IMR-90 (cell line): ENCODE data around the gene PLB1. TPM values are rescaled to one million over a fixed set of nuclear protein-coding genes. Genes with fewer than 3 reads are reported as not detected.
A peak's percentile ranks its signal among the peaks of the same experiment; 100 is the strongest.

ENCODE experiments used
- ATAC-seq: fragments of 200-7000 bp; cut with Tn5 transposase; 2 replicates; pipeline ENCODE4 v1.9.1; 2020; ENCODE audit warnings: low read depth, mild to moderate bottlenecking, moderate library complexity
- BruUV-seq: library from RNA; stranded (reverse); fragments of 400-500 nt; replicated peaks from 2 replicates; lab custom pipeline; 2021; lab: Mats Ljungman, UMichigan
- CTCF ChIA-PET: fragments of 300-600 bp; formaldehyde crosslinking; extraction: SDS; loops from one replicate; lab custom pipeline; 2021; ENCODE audit warnings: antibody characterized with exemption; lab: Yijun Ruan, JAX
- POLR2A ChIA-PET: fragments of 300-600 bp; sonication (Branson Sonifier 250); formaldehyde crosslinking; loops from one replicate; lab custom pipeline; 2022; ENCODE audit warnings: antibody characterized with exemption; ENCODE audit not compliant: unreplicated experiment; lab: Charles Lee
- DNase-seq: peaks from one replicate; pipeline ENCODE4 v3.0.0; 2013
- H2AFZ ChIP-seq: replicated peaks from 2 replicates; pipeline ENCODE3; 2013; ENCODE audit warnings: low read length, mild to moderate bottlenecking; ENCODE audit not compliant: poor library complexity
- H2AK5ac ChIP-seq: 2 replicates; pipeline ENCODE4 v1.6.1; 2013; ENCODE audit warnings: low read depth, low read length, inconsistent platforms
- H2AK9ac ChIP-seq: replicated peaks from 2 replicates; pipeline ENCODE3; 2013; ENCODE audit warnings: mild to moderate bottlenecking, low read depth, low read length, moderate library complexity; ENCODE audit not compliant: poor library complexity
- H2BK120ac ChIP-seq: 2 replicates; pipeline ENCODE4 v1.6.1; 2013; ENCODE audit warnings: low read depth, low read length, inconsistent platforms
- H2BK15ac ChIP-seq: 3 replicates; pipeline ENCODE4 v1.6.1; 2013; ENCODE audit warnings: low read depth, low read length, inconsistent platforms
- H2BK20ac ChIP-seq: 2 replicates; pipeline ENCODE4 v1.6.1; 2013; ENCODE audit warnings: low read depth, mild to moderate bottlenecking, inconsistent platforms, low read length, moderate library complexity
- H2BK5ac ChIP-seq: 2 replicates; pipeline ENCODE4 v1.6.1; 2013; ENCODE audit warnings: mild to moderate bottlenecking, low read depth, low read length, inconsistent platforms; ENCODE audit not compliant: poor library complexity, severe bottlenecking
- H3K14ac ChIP-seq: replicated peaks from 2 replicates; pipeline ENCODE4 v1.6.1; 2013; ENCODE audit warnings: low read depth, low read length, inconsistent platforms
- H3K18ac ChIP-seq: 2 replicates; pipeline ENCODE4 v1.6.1; 2013; ENCODE audit warnings: low read depth, low read length, control low read depth
- H3K23ac ChIP-seq: 2 replicates; pipeline ENCODE4 v1.6.1; 2013; ENCODE audit warnings: low read depth, low read length, inconsistent platforms
- H3K27ac ChIP-seq: 2 replicates; pipeline ENCODE4 v1.5.1; 2013; ENCODE audit warnings: mild to moderate bottlenecking, control low read depth, low read length; ENCODE audit not compliant: insufficient read depth
- H3K27me3 ChIP-seq: 2 replicates; pipeline ENCODE4 v1.6.1; 2013; ENCODE audit warnings: low read length; ENCODE audit not compliant: control insufficient read depth, insufficient read depth
- H3K36me3 ChIP-seq: 2 replicates; pipeline ENCODE4 v1.6.1; 2013; ENCODE audit warnings: low read length, mixed read lengths; ENCODE audit not compliant: control insufficient read depth, insufficient read depth
- H3K4ac ChIP-seq: 2 replicates; pipeline ENCODE4 v1.6.1; 2013; ENCODE audit warnings: low read depth, low read length, inconsistent platforms
- H3K4me1 ChIP-seq: 2 replicates; pipeline ENCODE4 v1.6.1; 2013; ENCODE audit warnings: low read length, mixed read lengths; ENCODE audit not compliant: control insufficient read depth, insufficient read depth
- H3K4me2 ChIP-seq: 2 replicates; pipeline ENCODE4 v1.6.1; 2013; ENCODE audit warnings: low read depth, mild to moderate bottlenecking, control low read depth, low read length, moderate library complexity
- H3K4me3 ChIP-seq: 2 replicates; pipeline ENCODE4 v1.5.1; 2013; ENCODE audit warnings: low read depth, mild to moderate bottlenecking, control low read depth, low read length, moderate library complexity; ENCODE audit not compliant: insufficient read depth
- H3K56ac ChIP-seq: 2 replicates; pipeline ENCODE4 v1.6.1; 2013; ENCODE audit warnings: low read length, inconsistent platforms; ENCODE audit not compliant: insufficient read depth; ENCODE audit errors: extremely low read depth
- H3K79me1 ChIP-seq, 2 experiments: 2 replicates each; pipeline ENCODE4 v1.6.1; 2013; ENCODE audit warnings: low read length in 2 of 2, inconsistent platforms in 1 of 2, low read depth in 1 of 2
- H3K9ac ChIP-seq: 2 replicates; pipeline ENCODE4 v1.6.1; 2013; ENCODE audit warnings: low read depth, low read length, control low read depth
- H3K9me1 ChIP-seq: 2 replicates; pipeline ENCODE4 v1.6.1; 2013; ENCODE audit warnings: low read length, inconsistent platforms; ENCODE audit not compliant: insufficient read depth
- H3K9me3 ChIP-seq: 2 replicates; pipeline ENCODE4 v1.6.1; 2013; ENCODE audit warnings: low read length; ENCODE audit not compliant: control insufficient read depth, insufficient read depth
- H4K20me1 ChIP-seq: 2 replicates; pipeline ENCODE4 v1.6.1; 2013; ENCODE audit warnings: low read length, inconsistent platforms; ENCODE audit not compliant: insufficient read depth
- H4K5ac ChIP-seq: 2 replicates; pipeline ENCODE4 v1.6.1; 2013; ENCODE audit warnings: mild to moderate bottlenecking, low read depth, low read length, control low read depth
- H4K8ac ChIP-seq, 2 experiments: 2 replicates each; pipeline ENCODE4 v1.6.1; 2013; ENCODE audit warnings: low read depth in 2 of 2, low read length in 2 of 2, control low read depth in 1 of 2, inconsistent platforms in 1 of 2
- H4K91ac ChIP-seq: 2 replicates; pipeline ENCODE4 v1.6.1; 2013; ENCODE audit warnings: low read depth, low read length, inconsistent platforms; ENCODE audit not compliant: insufficient read depth
- CEBPB ChIP-seq: IDR thresholded peaks from 2 replicates; pipeline ENCODE4 v1.6.1; 2012; ENCODE audit warnings: low read depth, low read length, improper control_type of control experiment
- FOS ChIP-seq: fragments of 150-350 bp; IDR thresholded peaks from 2 replicates; pipeline ENCODE4 v1.6.1; 2016; ENCODE audit warnings: low read depth, low read length
- MAZ ChIP-seq: IDR thresholded peaks from 2 replicates; pipeline ENCODE4 v1.6.1; 2012; ENCODE audit warnings: low read depth, mild to moderate bottlenecking, low read length, improper control_type of control experiment, moderate library complexity, borderline replicate concordance
- MXI1 ChIP-seq: IDR thresholded peaks from 2 replicates; pipeline ENCODE4 v1.6.1; 2012; ENCODE audit warnings: low read depth, mild to moderate bottlenecking, low read length, moderate library complexity, borderline replicate concordance
- POLR2A ChIP-seq: IDR thresholded peaks from 2 replicates; pipeline ENCODE4 v1.6.1; 2012; ENCODE audit warnings: mild to moderate bottlenecking, low read depth, low read length
- RCOR1 ChIP-seq: IDR thresholded peaks from 2 replicates; pipeline ENCODE4 v1.6.1; 2012; ENCODE audit warnings: mild to moderate bottlenecking, low read length, improper control_type of control experiment; ENCODE audit not compliant: insufficient replicate concordance
- RFX5 ChIP-seq: IDR thresholded peaks from 2 replicates; pipeline ENCODE4 v1.8.0; 2012; ENCODE audit warnings: low read depth, mild to moderate bottlenecking, low read length, moderate library complexity
- WGBS, 2 experiments: methylation state at CpG; one replicate each; pipeline versions ENCODE4 v1.1.5 to v1.1.7; 2013; ENCODE audit warnings: missing lambda C conversion rate in 2 of 2; ENCODE audit not compliant: insufficient read length in 1 of 2; ENCODE audit errors: extremely low coverage in 2 of 2; 5-methylcytosine and 5-hydroxymethylcytosine counted together
- dilution Hi-C: fragments of 300-500 bp; cut with HindIII; formaldehyde crosslinking; loops from one replicate; pipeline ENCODE4 v1.14.3; 2018; ENCODE audit warnings: low sequenced_read_pairs; ENCODE audit not compliant: unreplicated experiment
- in situ Hi-C: fragments of 300-500 bp; cut with MboI; formaldehyde crosslinking; loops from 3 replicates; pipeline ENCODE4 v1.14.3; 2019; ENCODE audit warnings: low sequenced_read_pairs, inconsistent platforms, mixed read lengths
- intact Hi-C: fragments of 100-400 bp; cut with micrococcal nuclease; formaldehyde crosslinking; loops from 2 replicates; pipeline ENCODE4 v1.10.0; 2022
- polyA plus RNA-seq, 3 experiments: library from polyadenylated mRNA; depleted of rRNA; stranded (reverse); fragments of >200 nt; gene quantifications; 2 replicates each; pipeline ENCODE4 v1.2.3, GENCODE V29; 2012; ENCODE audit warnings: low replicate concordance in 1 of 3
- total RNA-seq: library from RNA; depleted of rRNA; stranded (reverse); fragments of >200 nt; gene quantifications from 2 replicates; pipeline ENCODE4 v1.2.3, GENCODE V29; 2012
- TF ChIP-seq, protein P1 (sequence below): fragments of 150-350 bp; IDR thresholded peaks from 2 replicates; pipeline ENCODE4 v1.6.1; 2017; ENCODE audit warnings: mild to moderate bottlenecking, antibody characterized with exemption, low read length, low read depth
- TF ChIP-seq, protein P2 (sequence below): conservative IDR thresholded peaks from 2 replicates; pipeline ENCODE4 v1.5.1; 2012; ENCODE audit warnings: mild to moderate bottlenecking, low read depth, low read length, improper control_type of control experiment

PLB1 gene
- total and polyA plus RNA-seq, 2 of the 4 experiments (the other 2 are of a cell fraction), result 0.74 to 0.90 TPM

GRCh38 chr2:28628987-28629386, 133.1 kb downstream of the PLB1 start:
- Histone ChIP-seq H3K36me3 (no peaks in the 10 kb centered on the region), H3K4me3 (no peak overlapping the region), H2AK9ac (no peak overlapping the region), H4K20me1 (no peaks in the 10 kb centered on the region), H3K9ac (no peak overlapping the region), H3K18ac (no peak overlapping the region), H3K23ac (no peak overlapping the region), H3K4ac (peak overlapping the region; percentile 17; the same call in 1 of the 2 replicates), H2AFZ (no peak overlapping the region), H2BK20ac (no peak overlapping the region), H3K27me3 (no peaks in the 10 kb centered on the region), H3K27ac (no peak overlapping the region), H2BK120ac (no peak overlapping the region), H3K56ac (no peak overlapping the region), H3K4me2 (no peak overlapping the region), H4K8ac (no peak overlapping the region), H3K79me1 (no peaks in the 10 kb centered on the region), H3K14ac (0 out of 2 replicates have a peak overlapping the region, but pooled peaks have one; percentile 18), H4K5ac (no peak overlapping the region), H2BK15ac (no peak overlapping the region), H3K4me1 (peaks cover 29% of the 10 kb centered on the region), H3K9me3 (no peaks in the 10 kb centered on the region), H4K91ac (no peak overlapping the region), H2AK5ac (peak overlapping the region; percentile 4; the same call in 1 of the 2 replicates), H2BK5ac (no peak overlapping the region), H3K9me1 (peaks cover 33% of the 10 kb centered on the region)
- intact Hi-C loops, result no loop called here
- ATAC-seq (no peak), DNase-seq (no peak)
- TF ChIP-seq RFX5 (no peak), POLR2A (no peak), MXI1 (no peak), FOS (no peak), CEBPB (no peak), RCOR1 (no peak), MAZ (no peak)
- TF ChIP-seq, protein P1, sequence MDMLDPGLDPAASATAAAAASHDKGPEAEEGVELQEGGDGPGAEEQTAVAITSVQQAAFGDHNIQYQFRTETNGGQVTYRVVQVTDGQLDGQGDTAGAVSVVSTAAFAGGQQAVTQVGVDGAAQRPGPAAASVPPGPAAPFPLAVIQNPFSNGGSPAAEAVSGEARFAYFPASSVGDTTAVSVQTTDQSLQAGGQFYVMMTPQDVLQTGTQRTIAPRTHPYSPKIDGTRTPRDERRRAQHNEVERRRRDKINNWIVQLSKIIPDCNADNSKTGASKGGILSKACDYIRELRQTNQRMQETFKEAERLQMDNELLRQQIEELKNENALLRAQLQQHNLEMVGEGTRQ, result no peak
- TF ChIP-seq, protein P2, sequence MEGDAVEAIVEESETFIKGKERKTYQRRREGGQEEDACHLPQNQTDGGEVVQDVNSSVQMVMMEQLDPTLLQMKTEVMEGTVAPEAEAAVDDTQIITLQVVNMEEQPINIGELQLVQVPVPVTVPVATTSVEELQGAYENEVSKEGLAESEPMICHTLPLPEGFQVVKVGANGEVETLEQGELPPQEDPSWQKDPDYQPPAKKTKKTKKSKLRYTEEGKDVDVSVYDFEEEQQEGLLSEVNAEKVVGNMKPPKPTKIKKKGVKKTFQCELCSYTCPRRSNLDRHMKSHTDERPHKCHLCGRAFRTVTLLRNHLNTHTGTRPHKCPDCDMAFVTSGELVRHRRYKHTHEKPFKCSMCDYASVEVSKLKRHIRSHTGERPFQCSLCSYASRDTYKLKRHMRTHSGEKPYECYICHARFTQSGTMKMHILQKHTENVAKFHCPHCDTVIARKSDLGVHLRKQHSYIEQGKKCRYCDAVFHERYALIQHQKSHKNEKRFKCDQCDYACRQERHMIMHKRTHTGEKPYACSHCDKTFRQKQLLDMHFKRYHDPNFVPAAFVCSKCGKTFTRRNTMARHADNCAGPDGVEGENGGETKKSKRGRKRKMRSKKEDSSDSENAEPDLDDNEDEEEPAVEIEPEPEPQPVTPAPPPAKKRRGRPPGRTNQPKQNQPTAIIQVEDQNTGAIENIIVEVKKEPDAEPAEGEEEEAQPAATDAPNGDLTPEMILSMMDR, result no peak
- in situ Hi-C loops, result no loop called here
- BruUV-seq, result no TSS peak
- dilution Hi-C loops, result no loop called here
- ChIA-PET POLR2A (no interaction called here), CTCF (interaction anchor here (1.0 kb wide), 1 partner anchor 35 kb away, joined by 4 read pairs; no protein-coding TSS in a partner anchor)
- WGBS, 2 experiments, result 80% methylated on average over 1 of the region's 5 CpGs; no CpG with 5 or more reads in 1 of the 2 experiments
